Esophagus muscularis mucosa (tissue), 4 donors: ENCODE data around the gene RCC1.

ENCODE experiments used
- EP300 ChIP-seq: sonication (generic); formaldehyde crosslinking; IDR thresholded peaks from one replicate; pipeline ENCODE4 v1.6.1; 2017; ENCODE audit warnings: antibody characterized with exemption
- POLR2A ChIP-seq: fragments of 450-650 bp; IDR thresholded peaks from one replicate; pipeline ENCODE4 v1.6.1; 2017; ENCODE audit warnings: antibody characterized with exemption, moderate library complexity, mild to moderate bottlenecking, low read depth
- POLR2AphosphoS5 ChIP-seq, 2 donors: sonication (generic); formaldehyde crosslinking; IDR thresholded peaks; one replicate each; pipeline ENCODE4 v1.6.1; 2017; ENCODE audit warnings: antibody characterized with exemption in 2 of 2
- TF ChIP-seq, protein P1 (sequence below), 3 experiments: fragments of 200-600 bp in 2 of 3; fragments of 450-650 bp in 1 of 3; sonication (generic) in 2 of 3; IDR thresholded peaks; one replicate each; pipeline ENCODE4 v1.5.1; 2017 to 2019; ENCODE audit warnings: antibody characterized with exemption in 3 of 3, mild to moderate bottlenecking in 2 of 3, moderate library complexity in 1 of 3

DNA sequence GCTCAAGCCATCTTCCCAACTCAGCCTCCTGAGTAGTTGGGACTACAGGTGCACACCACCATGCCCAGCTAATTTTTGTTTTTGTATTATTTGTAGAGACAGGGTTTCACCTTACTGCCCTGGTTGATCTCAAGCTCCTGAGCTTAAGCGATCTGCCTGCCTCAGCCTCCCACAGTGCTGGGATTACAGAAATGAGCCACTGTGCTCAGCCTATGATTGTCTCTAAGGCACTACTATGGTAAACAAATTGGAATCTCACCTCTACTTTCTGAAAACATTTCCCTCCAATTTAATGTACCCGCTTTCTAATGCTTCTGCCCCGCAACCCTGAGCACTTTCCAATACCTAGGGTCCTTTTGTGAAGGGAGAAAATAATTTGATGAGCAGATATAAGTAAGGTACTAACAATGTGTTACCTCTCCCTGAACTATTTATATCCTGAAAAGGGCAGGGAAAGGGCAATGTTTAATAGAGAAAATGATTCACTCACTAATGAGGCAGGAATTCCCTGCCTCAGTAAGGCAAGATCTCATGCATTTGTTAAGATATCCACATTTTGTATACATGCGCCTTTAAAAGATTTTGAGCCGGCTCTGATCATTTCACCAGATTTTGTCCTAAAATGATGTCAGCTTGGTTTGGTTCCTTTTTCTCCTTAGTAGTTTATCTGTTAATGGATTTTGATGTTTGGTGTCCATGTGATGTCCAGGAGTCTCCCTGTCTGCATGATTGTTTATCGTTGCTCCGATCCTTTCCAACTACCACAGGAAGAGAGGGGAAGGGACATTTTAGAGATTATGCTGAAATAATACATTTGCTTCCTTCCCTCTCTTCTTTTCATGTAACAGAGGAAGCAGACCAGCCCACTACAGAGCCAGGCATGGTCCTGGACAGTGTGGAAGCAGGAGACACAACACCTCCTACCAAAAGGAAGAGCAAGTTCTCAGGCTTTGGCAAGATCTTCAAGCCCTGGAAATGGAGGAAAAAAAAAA, 47.3 kb upstream of the RCC1 start:
- TF ChIP-seq, protein P1, sequence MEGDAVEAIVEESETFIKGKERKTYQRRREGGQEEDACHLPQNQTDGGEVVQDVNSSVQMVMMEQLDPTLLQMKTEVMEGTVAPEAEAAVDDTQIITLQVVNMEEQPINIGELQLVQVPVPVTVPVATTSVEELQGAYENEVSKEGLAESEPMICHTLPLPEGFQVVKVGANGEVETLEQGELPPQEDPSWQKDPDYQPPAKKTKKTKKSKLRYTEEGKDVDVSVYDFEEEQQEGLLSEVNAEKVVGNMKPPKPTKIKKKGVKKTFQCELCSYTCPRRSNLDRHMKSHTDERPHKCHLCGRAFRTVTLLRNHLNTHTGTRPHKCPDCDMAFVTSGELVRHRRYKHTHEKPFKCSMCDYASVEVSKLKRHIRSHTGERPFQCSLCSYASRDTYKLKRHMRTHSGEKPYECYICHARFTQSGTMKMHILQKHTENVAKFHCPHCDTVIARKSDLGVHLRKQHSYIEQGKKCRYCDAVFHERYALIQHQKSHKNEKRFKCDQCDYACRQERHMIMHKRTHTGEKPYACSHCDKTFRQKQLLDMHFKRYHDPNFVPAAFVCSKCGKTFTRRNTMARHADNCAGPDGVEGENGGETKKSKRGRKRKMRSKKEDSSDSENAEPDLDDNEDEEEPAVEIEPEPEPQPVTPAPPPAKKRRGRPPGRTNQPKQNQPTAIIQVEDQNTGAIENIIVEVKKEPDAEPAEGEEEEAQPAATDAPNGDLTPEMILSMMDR (IDR thresholded peaks at IDR 0.05), result no peak
- TF ChIP-seq POLR2AphosphoS5 (IDR thresholded peaks at IDR 0.05) (no peak), POLR2A (no peak), EP300 (no peak)
